Astrocyte (in vitro differentiated cells and primary cell): ENCODE results near the gene TACSTD2. TPM values are rescaled to one million over a fixed set of nuclear protein-coding genes. Genes with fewer than 3 reads are reported as not detected.
"Not testable (repeated sequence)": the region's sequence is repeated elsewhere in the genome, so short reads cannot be mapped to it uniquely, and the experiment has no call there.

Experiments
- DNase-seq: peaks from one replicate; pipeline ENCODE4 v3.0.0-alpha.2; 2010; ENCODE audit warnings: low read depth
- FAIRE-seq: peaks from 2 replicates; lab custom pipeline; 2011; peaks lifted over from hg19 to GRCh38; lab: Jason Lieb, UNC
- H2AFZ ChIP-seq: 2 replicates; pipeline ENCODE4 v1.6.0; 2012; ENCODE audit warnings: low read depth, low read length, inconsistent platforms
- H3K27ac ChIP-seq: 2 replicates; pipeline ENCODE4 v1.5.1; 2011; ENCODE audit warnings: low read depth, low read length, inconsistent platforms
- H3K27me3 ChIP-seq: 2 replicates; pipeline ENCODE4 v1.6.0; 2011; ENCODE audit warnings: low read length, inconsistent platforms; ENCODE audit not compliant: insufficient read depth
- H3K36me3 ChIP-seq: 2 replicates; pipeline ENCODE4 v1.5.1; 2011; ENCODE audit warnings: low read length, inconsistent platforms; ENCODE audit not compliant: insufficient read depth
- H3K4me1 ChIP-seq: 2 replicates; pipeline ENCODE4 v1.5.1; 2011; ENCODE audit warnings: low read length, inconsistent platforms; ENCODE audit not compliant: insufficient read depth
- H3K4me2 ChIP-seq: 2 replicates; pipeline ENCODE4 v1.6.0; 2012; ENCODE audit warnings: low read length, inconsistent platforms
- H3K4me3 ChIP-seq: 2 replicates; pipeline ENCODE4 v1.5.1; 2011; ENCODE audit warnings: low read depth, mild to moderate bottlenecking, low read length, inconsistent platforms; ENCODE audit not compliant: insufficient read depth
- H3K79me2 ChIP-seq: 2 replicates; pipeline ENCODE4 v1.6.0; 2012; ENCODE audit warnings: mild to moderate bottlenecking, low read length, inconsistent platforms; ENCODE audit not compliant: insufficient read depth
- H3K9ac ChIP-seq: 2 replicates; pipeline ENCODE4 v1.6.0; 2012; ENCODE audit warnings: mild to moderate bottlenecking, low read length, inconsistent platforms
- H3K9me3 ChIP-seq: 2 replicates; pipeline ENCODE4 v1.5.1; 2012; ENCODE audit warnings: low read depth, mild to moderate bottlenecking, low read length, inconsistent platforms; ENCODE audit not compliant: insufficient read depth
- H4K20me1 ChIP-seq: 2 replicates; pipeline ENCODE4 v1.6.0; 2012; ENCODE audit warnings: low read length, inconsistent platforms; ENCODE audit not compliant: insufficient read depth
- H3K27ac Mint-ChIP-seq: one replicate; pipeline ENCODE4 v1.8.0; 2021; ENCODE audit warnings: mild to moderate bottlenecking, mixed read lengths; ENCODE audit not compliant: unreplicated experiment
- H3K27me3 Mint-ChIP-seq: one replicate; pipeline ENCODE4 v1.8.0; 2021; ENCODE audit warnings: low read depth, mixed read lengths; ENCODE audit not compliant: unreplicated experiment
- H3K36me3 Mint-ChIP-seq: one replicate; pipeline ENCODE4 v1.8.0; 2021; ENCODE audit warnings: low read depth, mixed read lengths; ENCODE audit not compliant: unreplicated experiment
- H3K4me1 Mint-ChIP-seq: one replicate; pipeline ENCODE4 v1.8.0; 2021; ENCODE audit warnings: low read depth, mixed read lengths; ENCODE audit not compliant: unreplicated experiment
- H3K4me3 Mint-ChIP-seq: one replicate; pipeline ENCODE4 v1.8.0; 2021; ENCODE audit warnings: mild to moderate bottlenecking, moderate library complexity, mixed read lengths; ENCODE audit not compliant: unreplicated experiment
- H3K9me3 Mint-ChIP-seq: one replicate; pipeline ENCODE4 v1.8.0; 2021; ENCODE audit warnings: mild to moderate bottlenecking, mixed read lengths; ENCODE audit not compliant: unreplicated experiment
- CTCF ChIP-seq: IDR thresholded peaks from 2 replicates; pipeline ENCODE4 v1.5.1; 2011; ENCODE audit warnings: low read depth, mild to moderate bottlenecking, inconsistent platforms, low read length, moderate library complexity; ENCODE audit not compliant: insufficient read depth
- EZH2 ChIP-seq: IDR thresholded peaks from 2 replicates; pipeline ENCODE4 v1.6.1; 2012; ENCODE audit warnings: mild to moderate bottlenecking, low read length, inconsistent platforms; ENCODE audit not compliant: insufficient read depth
- total RNA-seq: library from RNA; stranded (reverse); gene quantifications from 2 replicates; pipeline ENCODE4 v1.2.1, GENCODE V29; 2021

TACSTD2 gene
- total RNA-seq, 1 donor from 2014 or later: 3.0 TPM

- no peak overlapping the region for H3K4me2 ChIP-seq
- H3K4me3 Mint-ChIP-seq: no peak overlapping the region
- H3K27ac ChIP-seq: no peak overlapping the region
- no peaks in the 10 kb centered on the region for H3K9me3 Mint-ChIP-seq
- no peak overlapping the region for H3K9ac ChIP-seq
- peaks cover 6% of the 10 kb centered on the region for H3K4me1 ChIP-seq
- no peaks in the 10 kb centered on the region for H3K36me3 Mint-ChIP-seq
- H4K20me1 ChIP-seq: no peaks in the 10 kb centered on the region
- FAIRE-seq (no peak), DNase-seq (no peak)
- no peaks in the 10 kb centered on the region for H3K36me3 ChIP-seq
- H3K4me3 ChIP-seq: no peak overlapping the region
- peaks cover 7% of the 10 kb centered on the region for H3K4me1 Mint-ChIP-seq
- H3K79me2 ChIP-seq: no peaks in the 10 kb centered on the region
- no peaks in the 10 kb centered on the region for H3K9me3 ChIP-seq
- no peaks in the 10 kb centered on the region for H3K27me3 ChIP-seq
- TF ChIP-seq CTCF (no peak), EZH2 (no peak)
- no peaks in the 10 kb centered on the region for H3K27me3 Mint-ChIP-seq
- no peak overlapping the region for H3K27ac Mint-ChIP-seq
- no peak overlapping the region for H2AFZ ChIP-seq
These were observed 33.8 kb downstream of the TACSTD2 start for GRCh38 chr1:58543260-58543659.

GRCh38 chr1:58539553-58539952 is 37.5 kb downstream of the TACSTD2 start:
- Histone ChIP-seq H3K4me3 (no peak overlapping the region), H3K27ac (no peak overlapping the region), H4K20me1 (no peaks in the 10 kb centered on the region), H3K9me3 (no peaks in the 10 kb centered on the region), H3K79me2 (no peaks in the 10 kb centered on the region), H3K4me2 (no peak overlapping the region), H3K4me1 (no peaks in the 10 kb centered on the region), H3K27me3 (no peaks in the 10 kb centered on the region), H3K36me3 (no peaks in the 10 kb centered on the region), H2AFZ (no peak overlapping the region), H3K9ac (no peak overlapping the region)
- DNase-seq (no peak), FAIRE-seq (no peak)
- H3K27ac Mint-ChIP-seq: no peak overlapping the region
- H3K4me3 Mint-ChIP-seq: no peak overlapping the region
- H3K9me3 Mint-ChIP-seq: no peaks in the 10 kb centered on the region
- no peak for TF ChIP-seq EZH2
- TF ChIP-seq CTCF: no peak
- H3K36me3 Mint-ChIP-seq: no peaks in the 10 kb centered on the region
- H3K4me1 Mint-ChIP-seq: peaks cover 2% of the 10 kb centered on the region
- H3K27me3 Mint-ChIP-seq: no peaks in the 10 kb centered on the region

- no peak overlapping the region for H3K27ac Mint-ChIP-seq
- no peak for TF ChIP-seq EZH2
- TF ChIP-seq CTCF: no peak
- no peak for FAIRE-seq
- no peaks in the 10 kb centered on the region for H4K20me1 ChIP-seq
- no peaks in the 10 kb centered on the region for H3K27me3 Mint-ChIP-seq
- peaks cover 2% of the 10 kb centered on the region for H3K4me1 Mint-ChIP-seq
- no peak for DNase-seq
- no peak overlapping the region for H3K4me2 ChIP-seq
- no peaks in the 10 kb centered on the region for H3K27me3 ChIP-seq
- H2AFZ ChIP-seq: no peak overlapping the region
- H3K4me3 Mint-ChIP-seq: no peak overlapping the region
- H3K9ac ChIP-seq: no peak overlapping the region
- H3K4me1 ChIP-seq: no peaks in the 10 kb centered on the region
- H3K79me2 ChIP-seq: no peaks in the 10 kb centered on the region
- no peak overlapping the region for H3K27ac ChIP-seq
- no peaks in the 10 kb centered on the region for H3K36me3 ChIP-seq
- no peak overlapping the region for H3K4me3 ChIP-seq
- H3K9me3 Mint-ChIP-seq: no peaks in the 10 kb centered on the region
- H3K9me3 ChIP-seq: no peaks in the 10 kb centered on the region
- H3K36me3 Mint-ChIP-seq: no peaks in the 10 kb centered on the region
These were observed 38.2 kb downstream of the TACSTD2 start for GRCh38 chr1:58538821-58539220.

GRCh38 chr1:58531842-58532241 is 45.2 kb downstream of the TACSTD2 start:
- not testable (repeated sequence) for H3K27me3 Mint-ChIP-seq

More at GRCh38 chr1:58531842-58532241, 45.2 kb downstream of the TACSTD2 start:
- H3K4me3 Mint-ChIP-seq, H3K9ac ChIP-seq, H3K79me2 ChIP-seq, H3K4me1 Mint-ChIP-seq, H3K9me3 ChIP-seq, DNase-seq, H2AFZ ChIP-seq, H3K36me3 Mint-ChIP-seq, H3K9me3 Mint-ChIP-seq, FAIRE-seq, H3K36me3 ChIP-seq, H3K27me3 ChIP-seq, H3K27ac Mint-ChIP-seq, H3K4me2 ChIP-seq, H3K4me1 ChIP-seq, H3K4me3 ChIP-seq, H4K20me1 ChIP-seq, H3K27ac ChIP-seq: not testable (repeated sequence)
